ENCODE measurements around the gene GABBR1.

The GABBR1 gene

GRCh38 chr6:29653452-29654038 is 20.6 kb upstream of the GABBR1 start:
- DNase-seq (ENCODE audit: low read depth): no peak

GRCh38 chr6:29652198-29652584 is 19.2 kb upstream of the GABBR1 start:
- DNase-seq (ENCODE audit: low read depth): no peak

GRCh38 chr6:29651413-29652197 is 18.6 kb upstream of the GABBR1 start:
- no peak for DNase-seq (ENCODE audit: low read depth)

- peak; percentile 91 for DNase-seq (ENCODE audit: low read depth)
Observed at GRCh38 chr6:29649701-29650673, 17.0 kb upstream of the GABBR1 start.

GRCh38 chr6:29647927-29648642 is 15.1 kb upstream of the GABBR1 start:
- DNase-seq (ENCODE audit: low read depth): no peak

GRCh38 chr6:29641430-29642148 is 8.6 kb upstream of the GABBR1 start:
- DNase-seq (ENCODE audit: low read depth): no peak

- no peak for DNase-seq (ENCODE audit: low read depth)
Observed at GRCh38 chr6:29637247-29637646, 4.3 kb upstream of the GABBR1 start.

- no peak for DNase-seq (ENCODE audit: low read depth)
Observed at GRCh38 chr6:29633534-29633905, 537 bp upstream of the GABBR1 start.

GRCh38 chr6:29631860-29632731 is 887 bp downstream of the GABBR1 start:
- DNase-seq (ENCODE audit: low read depth): no peak

- no peak for DNase-seq (ENCODE audit: low read depth)
Observed at GRCh38 chr6:29631209-29631810, 1.7 kb downstream of the GABBR1 start.

- no peak for DNase-seq (ENCODE audit: low read depth)
Observed at GRCh38 chr6:29630315-29630714, 2.7 kb downstream of the GABBR1 start.

GRCh38 chr6:29629571-29629970 is 3.4 kb downstream of the GABBR1 start:
- no peak for DNase-seq (ENCODE audit: low read depth)

- no peak for DNase-seq (ENCODE audit: low read depth)
Observed at GRCh38 chr6:29628419-29629281, 4.3 kb downstream of the GABBR1 start.

GRCh38 chr6:29627755-29628418 is 5.1 kb downstream of the GABBR1 start:
- DNase-seq (ENCODE audit: low read depth): peak; percentile 49

GRCh38 chr6:29626948-29627754 is 5.8 kb downstream of the GABBR1 start:
- DNase-seq (ENCODE audit: low read depth): no peak

GRCh38 chr6:29625337-29625930 is 7.5 kb downstream of the GABBR1 start:
- DNase-seq (ENCODE audit: low read depth): no peak

- no peak for DNase-seq (ENCODE audit: low read depth)
Observed at GRCh38 chr6:29624520-29624961, 8.4 kb downstream of the GABBR1 start.

Data from GM04504 (cell line).